A549 treated with AZD9567 at 1 μM for 4 hours (cell line): ENCODE data around the gene SLC15A2. TPM values are rescaled to one million over a fixed set of nuclear protein-coding genes. Genes with fewer than 3 reads are reported as not detected.

ENCODE experiments used
- total RNA-seq: library from RNA; stranded (reverse); fragments of 200-300 nt; extraction: Qiagen RNA extraction; gene quantifications from 5 replicates; pipeline ENCODE4 v1.2.3, GENCODE V29; 2022; ENCODE audit not compliant: insufficient read depth

SLC15A2 gene, protein sequence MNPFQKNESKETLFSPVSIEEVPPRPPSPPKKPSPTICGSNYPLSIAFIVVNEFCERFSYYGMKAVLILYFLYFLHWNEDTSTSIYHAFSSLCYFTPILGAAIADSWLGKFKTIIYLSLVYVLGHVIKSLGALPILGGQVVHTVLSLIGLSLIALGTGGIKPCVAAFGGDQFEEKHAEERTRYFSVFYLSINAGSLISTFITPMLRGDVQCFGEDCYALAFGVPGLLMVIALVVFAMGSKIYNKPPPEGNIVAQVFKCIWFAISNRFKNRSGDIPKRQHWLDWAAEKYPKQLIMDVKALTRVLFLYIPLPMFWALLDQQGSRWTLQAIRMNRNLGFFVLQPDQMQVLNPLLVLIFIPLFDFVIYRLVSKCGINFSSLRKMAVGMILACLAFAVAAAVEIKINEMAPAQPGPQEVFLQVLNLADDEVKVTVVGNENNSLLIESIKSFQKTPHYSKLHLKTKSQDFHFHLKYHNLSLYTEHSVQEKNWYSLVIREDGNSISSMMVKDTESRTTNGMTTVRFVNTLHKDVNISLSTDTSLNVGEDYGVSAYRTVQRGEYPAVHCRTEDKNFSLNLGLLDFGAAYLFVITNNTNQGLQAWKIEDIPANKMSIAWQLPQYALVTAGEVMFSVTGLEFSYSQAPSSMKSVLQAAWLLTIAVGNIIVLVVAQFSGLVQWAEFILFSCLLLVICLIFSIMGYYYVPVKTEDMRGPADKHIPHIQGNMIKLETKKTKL
- total RNA-seq: 0.08 to 0.29 TPM (median 0.20 TPM) in 4 of 5 replicates, not detected in the other

DNA sequence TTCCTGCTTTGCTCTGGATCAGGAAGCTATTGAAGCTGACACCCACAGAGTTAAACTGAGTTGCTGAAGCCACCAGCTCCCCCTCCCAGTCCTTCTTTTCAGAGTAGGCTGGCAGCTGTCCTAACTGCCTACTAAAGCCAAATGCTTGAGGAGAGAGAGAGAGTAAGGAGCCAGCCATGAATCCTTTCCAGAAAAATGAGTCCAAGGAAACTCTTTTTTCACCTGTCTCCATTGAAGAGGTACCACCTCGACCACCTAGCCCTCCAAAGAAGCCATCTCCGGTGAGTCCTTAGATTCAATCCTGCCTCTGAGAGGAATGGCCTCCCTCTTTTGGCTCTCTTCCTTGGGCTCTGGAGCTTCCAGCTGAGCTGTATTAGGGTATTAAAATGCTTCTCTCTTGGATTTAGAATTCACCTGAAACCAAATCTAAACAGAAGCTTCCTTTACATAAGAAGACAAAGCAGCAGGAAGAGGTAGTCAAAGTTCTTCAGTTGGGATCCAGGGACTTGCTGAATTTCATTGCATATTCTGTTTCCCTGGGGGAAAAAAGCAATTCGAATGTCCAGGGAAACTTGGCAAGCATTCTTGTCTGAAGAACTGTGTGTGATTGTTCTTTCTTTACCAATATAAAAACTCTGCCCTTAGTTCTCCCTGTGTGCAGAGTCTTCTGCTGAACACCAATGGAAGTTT is at the start of gene SLC15A2:
TSS of gene SLC15A2 (plus strand) at position 101 of the 690 bp plus-strand sequence. CDS start at position 177, 76 bp downstream.

Other genes starting within 250 kb of the SLC15A2 start
- 0.14 to 0.19 TPM (median 0.19 TPM) in 3 of 5 replicates, not detected in the others for gene HCLS1, start 233.5 kb upstream of the SLC15A2 start, total RNA-seq
- gene GOLGB1, start 144.7 kb upstream of the SLC15A2 start, total RNA-seq: 15.8 to 20.3 TPM (median 16.2 TPM) in 5 replicates
- gene IQCB1, start 59.3 kb upstream of the SLC15A2 start, total RNA-seq: 9.6 to 11.1 TPM (median 10.1 TPM) in 5 replicates
- 1.9 to 2.1 TPM (median 2.1 TPM) in 4 of 5 replicates, not detected in the other for gene EAF2, start 59.2 kb upstream of the SLC15A2 start, total RNA-seq
- gene ILDR1, start 127.8 kb downstream of the SLC15A2 start, total RNA-seq: not detected in 5 replicates
- gene CD86, start 161.0 kb downstream of the SLC15A2 start, total RNA-seq: not detected in 5 replicates